IPS DF 4.7 (cell line): ENCODE data around the gene THAP7.
A peak's percentile ranks its signal among the peaks of the same experiment; 100 is the strongest.
"Not testable (repeated sequence)": the region's sequence is repeated elsewhere in the genome, so short reads cannot be mapped to it uniquely, and the experiment has no call there.

ENCODE experiments used
- DNase-seq: peaks from one replicate; pipeline ENCODE4 v3.0.0-alpha.2; 2013; ENCODE audit warnings: low spot score; ENCODE audit errors: extremely low read depth

THAP7 gene

GRCh38 chr22:21001601-21002325 is at the start of gene THAP7:
Gene THAP7 (minus strand): TSS chr22:21002118. CDS start chr22:21001911, 207 bp downstream.
- DNase-seq, result no peak

GRCh38 chr22:21051145-21051830 is 49.4 kb upstream of the THAP7 start:
- DNase-seq, result no peak

GRCh38 chr22:21048965-21049364 is 47.0 kb upstream of the THAP7 start:
- not testable (repeated sequence) for DNase-seq

GRCh38 chr22:21048448-21048847 is 46.5 kb upstream of the THAP7 start:
- not testable (repeated sequence) for DNase-seq

GRCh38 chr22:21047730-21048129 is 45.8 kb upstream of the THAP7 start:
- no peak for DNase-seq

- no peak for DNase-seq
Observed at GRCh38 chr22:21047035-21047661, 45.2 kb upstream of the THAP7 start.

GRCh38 chr22:21045585-21046294 is 43.8 kb upstream of the THAP7 start, which contains the start of gene LRRC74B:
Gene LRRC74B (plus strand): TSS chr22:21045946. CDS start chr22:21045987, 41 bp downstream.
- DNase-seq, result peak; percentile 75

- no peak for DNase-seq
Observed at GRCh38 chr22:21044931-21045584, 43.1 kb upstream of the THAP7 start.

- no peak for DNase-seq
Observed at GRCh38 chr22:21043860-21044535, 42.1 kb upstream of the THAP7 start.

GRCh38 chr22:21042978-21043859 is 41.3 kb upstream of the THAP7 start:
- DNase-seq, result no peak

GRCh38 chr22:21041937-21042336 is 40.0 kb upstream of the THAP7 start:
- DNase-seq, result no peak

- DNase-seq, result not testable (repeated sequence)
Observed at GRCh38 chr22:21039158-21039557, 37.2 kb upstream of the THAP7 start.

- DNase-seq, result no peak
Observed at GRCh38 chr22:21038405-21038804, 36.5 kb upstream of the THAP7 start.

- no peak for DNase-seq
Observed at GRCh38 chr22:21034989-21035388, 33.1 kb upstream of the THAP7 start.

GRCh38 chr22:21033895-21034294 is 32.0 kb upstream of the THAP7 start:
- DNase-seq, result no peak

- no peak for DNase-seq
Observed at GRCh38 chr22:21032868-21033688, 31.2 kb upstream of the THAP7 start.

GRCh38 chr22:21032037-21032867 is 30.3 kb upstream of the THAP7 start, which contains the start of gene SLC7A4:
Gene SLC7A4 (minus strand): TSS chr22:21032561. CDS start chr22:21031812, 749 bp downstream.
- DNase-seq, result no peak
